Measurements from ENCODE around the gene ZBTB16.

DNA sequence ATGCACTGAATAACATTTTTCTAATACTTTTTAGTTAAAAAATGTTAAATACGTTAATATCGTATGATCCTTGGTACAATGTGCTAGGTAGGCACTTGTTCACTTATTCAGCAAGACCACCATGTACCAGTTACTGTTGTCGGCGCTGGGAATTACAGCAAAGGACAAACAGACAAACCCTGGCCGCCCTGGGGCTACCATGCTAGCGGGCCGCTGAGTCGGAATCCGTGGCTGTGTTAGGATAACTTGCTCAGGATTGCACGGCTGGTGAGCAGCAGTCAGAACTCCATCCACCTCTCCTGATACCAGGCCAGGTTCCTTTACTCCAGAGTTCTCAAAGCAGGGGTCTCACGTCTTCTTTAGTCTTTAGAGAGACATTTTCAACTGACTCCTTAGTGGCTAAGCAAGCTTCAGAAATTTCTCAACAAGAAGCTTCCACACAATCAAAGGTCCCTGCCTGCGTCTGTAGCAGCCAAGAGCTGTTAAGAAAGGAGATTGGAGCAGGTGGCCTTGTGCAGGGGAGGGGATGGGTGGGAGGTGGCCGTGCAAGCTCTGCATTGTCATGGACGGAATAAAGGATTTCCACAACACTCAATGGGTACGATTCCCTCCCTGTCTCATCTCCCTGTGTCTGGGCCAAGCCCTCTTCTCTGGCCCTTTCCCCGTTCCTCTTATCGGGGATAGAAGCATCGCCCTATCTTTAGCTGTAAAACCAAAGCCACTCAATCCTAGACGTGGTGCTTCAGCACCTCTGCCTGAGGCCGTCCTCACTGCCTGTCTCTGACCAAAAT, 196.9 kb downstream of the ZBTB16 start:
- no peak for TF ChIP-seq ZNF510 (tag by site-specific recombination; IDR thresholded peaks at IDR 0.05; ENCODE audit: insufficient replicate concordance)
- TF ChIP-seq ZFP69B (tag by site-specific recombination; IDR thresholded peaks at IDR 0.05): no peak
- TF ChIP-seq, protein P1, sequence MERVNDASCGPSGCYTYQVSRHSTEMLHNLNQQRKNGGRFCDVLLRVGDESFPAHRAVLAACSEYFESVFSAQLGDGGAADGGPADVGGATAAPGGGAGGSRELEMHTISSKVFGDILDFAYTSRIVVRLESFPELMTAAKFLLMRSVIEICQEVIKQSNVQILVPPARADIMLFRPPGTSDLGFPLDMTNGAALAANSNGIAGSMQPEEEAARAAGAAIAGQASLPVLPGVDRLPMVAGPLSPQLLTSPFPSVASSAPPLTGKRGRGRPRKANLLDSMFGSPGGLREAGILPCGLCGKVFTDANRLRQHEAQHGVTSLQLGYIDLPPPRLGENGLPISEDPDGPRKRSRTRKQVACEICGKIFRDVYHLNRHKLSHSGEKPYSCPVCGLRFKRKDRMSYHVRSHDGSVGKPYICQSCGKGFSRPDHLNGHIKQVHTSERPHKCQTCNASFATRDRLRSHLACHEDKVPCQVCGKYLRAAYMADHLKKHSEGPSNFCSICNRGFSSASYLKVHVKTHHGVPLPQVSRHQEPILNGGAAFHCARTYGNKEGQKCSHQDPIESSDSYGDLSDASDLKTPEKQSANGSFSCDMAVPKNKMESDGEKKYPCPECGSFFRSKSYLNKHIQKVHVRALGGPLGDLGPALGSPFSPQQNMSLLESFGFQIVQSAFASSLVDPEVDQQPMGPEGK (tag by site-specific recombination; IDR thresholded peaks at IDR 0.05): no peak
- TF ChIP-seq ZNF350 (tag by site-specific recombination; IDR thresholded peaks at IDR 0.05): no peak

Data from HEK293 (cell line).